MM.1S (cell line): Measurements from ENCODE around the gene ZNF135.

Source experiments
- EZH2 ChIP-seq: fragments of 300-600 bp; sonication (generic); optimal IDR thresholded peaks from 2 replicates; pipeline ENCODE3; 2017; ENCODE audit warnings: low read depth, mild to moderate bottlenecking, antibody characterized with exemption, low read length, mixed read lengths
- EZH2phosphoT487 ChIP-seq: fragments of 300-600 bp; sonication (generic); IDR thresholded peaks from 2 replicates; pipeline ENCODE4 v1.6.1; 2018; ENCODE audit warnings: antibody characterized with exemption, low read length
- TF ChIP-seq, protein P1 (sequence below): fragments of 300-600 bp; sonication (generic); IDR thresholded peaks from 2 replicates; pipeline ENCODE4 v1.5.1; 2016; ENCODE audit warnings: antibody characterized with exemption, low read length, mixed read lengths

DNA sequence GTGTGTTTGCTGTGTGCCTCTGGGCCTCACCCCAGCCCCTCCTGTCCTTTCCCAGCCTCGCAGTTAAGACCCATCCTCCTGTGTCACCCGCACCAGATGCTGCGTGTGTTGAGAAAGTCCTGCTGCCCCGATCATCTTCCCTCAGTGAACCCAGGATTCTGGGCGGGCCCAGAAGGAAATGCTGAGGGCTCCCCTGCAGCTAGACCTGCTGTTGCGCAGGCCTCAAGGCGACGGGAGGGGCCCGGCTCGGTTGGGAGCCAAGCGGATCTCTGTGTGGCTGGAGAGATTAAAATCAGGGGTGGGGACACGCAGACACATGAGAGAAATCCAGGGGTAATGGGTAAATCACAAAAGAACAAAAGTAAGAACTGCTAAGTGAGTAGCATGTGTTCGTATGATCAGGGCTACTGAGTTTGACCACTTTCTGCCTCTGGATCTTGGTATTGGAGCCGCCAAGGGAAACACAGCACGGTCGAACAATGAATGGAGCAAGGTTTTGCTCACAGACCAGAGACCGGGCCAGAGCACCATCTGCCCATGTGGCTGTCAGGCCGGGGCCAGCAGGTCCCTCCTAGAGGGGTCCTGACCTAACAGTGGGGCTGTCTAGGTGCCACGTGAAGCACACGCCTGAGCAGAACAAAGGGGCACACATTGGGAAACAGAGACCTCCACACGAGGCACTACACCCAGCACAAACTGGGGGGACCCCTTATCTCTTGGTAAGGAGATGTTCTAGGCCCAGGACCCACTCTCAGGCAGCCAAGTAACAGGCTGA lies 18.1 kb upstream of the ZNF135 start:
- TF ChIP-seq, protein P1, sequence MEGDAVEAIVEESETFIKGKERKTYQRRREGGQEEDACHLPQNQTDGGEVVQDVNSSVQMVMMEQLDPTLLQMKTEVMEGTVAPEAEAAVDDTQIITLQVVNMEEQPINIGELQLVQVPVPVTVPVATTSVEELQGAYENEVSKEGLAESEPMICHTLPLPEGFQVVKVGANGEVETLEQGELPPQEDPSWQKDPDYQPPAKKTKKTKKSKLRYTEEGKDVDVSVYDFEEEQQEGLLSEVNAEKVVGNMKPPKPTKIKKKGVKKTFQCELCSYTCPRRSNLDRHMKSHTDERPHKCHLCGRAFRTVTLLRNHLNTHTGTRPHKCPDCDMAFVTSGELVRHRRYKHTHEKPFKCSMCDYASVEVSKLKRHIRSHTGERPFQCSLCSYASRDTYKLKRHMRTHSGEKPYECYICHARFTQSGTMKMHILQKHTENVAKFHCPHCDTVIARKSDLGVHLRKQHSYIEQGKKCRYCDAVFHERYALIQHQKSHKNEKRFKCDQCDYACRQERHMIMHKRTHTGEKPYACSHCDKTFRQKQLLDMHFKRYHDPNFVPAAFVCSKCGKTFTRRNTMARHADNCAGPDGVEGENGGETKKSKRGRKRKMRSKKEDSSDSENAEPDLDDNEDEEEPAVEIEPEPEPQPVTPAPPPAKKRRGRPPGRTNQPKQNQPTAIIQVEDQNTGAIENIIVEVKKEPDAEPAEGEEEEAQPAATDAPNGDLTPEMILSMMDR, result no peak
- TF ChIP-seq EZH2phosphoT487 (no peak), EZH2 (no peak)
